Astrocyte (in vitro differentiated cells and primary cell): Measurements from ENCODE around the gene SEPTIN1. TPM values are rescaled to one million over a fixed set of nuclear protein-coding genes. Genes with fewer than 3 reads are reported as not detected.
A peak's percentile ranks its signal among the peaks of the same experiment; 100 is the strongest.

ENCODE experiments used
- DNase-seq: peaks from one replicate; pipeline ENCODE4 v3.0.0-alpha.2; 2010; ENCODE audit warnings: low read depth
- FAIRE-seq: peaks from 2 replicates; lab custom pipeline; 2011; peaks lifted over from hg19 to GRCh38; lab: Jason Lieb, UNC
- H2AFZ ChIP-seq: 2 replicates; pipeline ENCODE4 v1.6.0; 2012; ENCODE audit warnings: low read depth, low read length, inconsistent platforms
- H3K27ac ChIP-seq: 2 replicates; pipeline ENCODE4 v1.5.1; 2011; ENCODE audit warnings: low read depth, low read length, inconsistent platforms
- H3K27me3 ChIP-seq: 2 replicates; pipeline ENCODE4 v1.6.0; 2011; ENCODE audit warnings: low read length, inconsistent platforms; ENCODE audit not compliant: insufficient read depth
- H3K36me3 ChIP-seq: 2 replicates; pipeline ENCODE4 v1.5.1; 2011; ENCODE audit warnings: low read length, inconsistent platforms; ENCODE audit not compliant: insufficient read depth
- H3K4me1 ChIP-seq: 2 replicates; pipeline ENCODE4 v1.5.1; 2011; ENCODE audit warnings: low read length, inconsistent platforms; ENCODE audit not compliant: insufficient read depth
- H3K4me2 ChIP-seq: 2 replicates; pipeline ENCODE4 v1.6.0; 2012; ENCODE audit warnings: low read length, inconsistent platforms
- H3K4me3 ChIP-seq: 2 replicates; pipeline ENCODE4 v1.5.1; 2011; ENCODE audit warnings: low read depth, mild to moderate bottlenecking, low read length, inconsistent platforms; ENCODE audit not compliant: insufficient read depth
- H3K79me2 ChIP-seq: 2 replicates; pipeline ENCODE4 v1.6.0; 2012; ENCODE audit warnings: mild to moderate bottlenecking, low read length, inconsistent platforms; ENCODE audit not compliant: insufficient read depth
- H3K9ac ChIP-seq: 2 replicates; pipeline ENCODE4 v1.6.0; 2012; ENCODE audit warnings: mild to moderate bottlenecking, low read length, inconsistent platforms
- H3K9me3 ChIP-seq: 2 replicates; pipeline ENCODE4 v1.5.1; 2012; ENCODE audit warnings: low read depth, mild to moderate bottlenecking, low read length, inconsistent platforms; ENCODE audit not compliant: insufficient read depth
- H4K20me1 ChIP-seq: 2 replicates; pipeline ENCODE4 v1.6.0; 2012; ENCODE audit warnings: low read length, inconsistent platforms; ENCODE audit not compliant: insufficient read depth
- H3K27ac Mint-ChIP-seq: one replicate; pipeline ENCODE4 v1.8.0; 2021; ENCODE audit warnings: mild to moderate bottlenecking, mixed read lengths; ENCODE audit not compliant: unreplicated experiment
- H3K27me3 Mint-ChIP-seq: one replicate; pipeline ENCODE4 v1.8.0; 2021; ENCODE audit warnings: low read depth, mixed read lengths; ENCODE audit not compliant: unreplicated experiment
- H3K36me3 Mint-ChIP-seq: one replicate; pipeline ENCODE4 v1.8.0; 2021; ENCODE audit warnings: low read depth, mixed read lengths; ENCODE audit not compliant: unreplicated experiment
- H3K4me1 Mint-ChIP-seq: one replicate; pipeline ENCODE4 v1.8.0; 2021; ENCODE audit warnings: low read depth, mixed read lengths; ENCODE audit not compliant: unreplicated experiment
- H3K4me3 Mint-ChIP-seq: one replicate; pipeline ENCODE4 v1.8.0; 2021; ENCODE audit warnings: mild to moderate bottlenecking, moderate library complexity, mixed read lengths; ENCODE audit not compliant: unreplicated experiment
- H3K9me3 Mint-ChIP-seq: one replicate; pipeline ENCODE4 v1.8.0; 2021; ENCODE audit warnings: mild to moderate bottlenecking, mixed read lengths; ENCODE audit not compliant: unreplicated experiment
- EZH2 ChIP-seq: IDR thresholded peaks from 2 replicates; pipeline ENCODE4 v1.6.1; 2012; ENCODE audit warnings: mild to moderate bottlenecking, low read length, inconsistent platforms; ENCODE audit not compliant: insufficient read depth
- total RNA-seq: library from RNA; stranded (reverse); gene quantifications from 2 replicates; pipeline ENCODE4 v1.2.1, GENCODE V29; 2021
- TF ChIP-seq, protein P1 (sequence below): IDR thresholded peaks from 2 replicates; pipeline ENCODE4 v1.5.1; 2011; ENCODE audit warnings: low read depth, mild to moderate bottlenecking, inconsistent platforms, low read length, moderate library complexity; ENCODE audit not compliant: insufficient read depth

SEPTIN1 gene
- total RNA-seq, 1 donor from 2014 or later, result 0.48 TPM

DNA sequence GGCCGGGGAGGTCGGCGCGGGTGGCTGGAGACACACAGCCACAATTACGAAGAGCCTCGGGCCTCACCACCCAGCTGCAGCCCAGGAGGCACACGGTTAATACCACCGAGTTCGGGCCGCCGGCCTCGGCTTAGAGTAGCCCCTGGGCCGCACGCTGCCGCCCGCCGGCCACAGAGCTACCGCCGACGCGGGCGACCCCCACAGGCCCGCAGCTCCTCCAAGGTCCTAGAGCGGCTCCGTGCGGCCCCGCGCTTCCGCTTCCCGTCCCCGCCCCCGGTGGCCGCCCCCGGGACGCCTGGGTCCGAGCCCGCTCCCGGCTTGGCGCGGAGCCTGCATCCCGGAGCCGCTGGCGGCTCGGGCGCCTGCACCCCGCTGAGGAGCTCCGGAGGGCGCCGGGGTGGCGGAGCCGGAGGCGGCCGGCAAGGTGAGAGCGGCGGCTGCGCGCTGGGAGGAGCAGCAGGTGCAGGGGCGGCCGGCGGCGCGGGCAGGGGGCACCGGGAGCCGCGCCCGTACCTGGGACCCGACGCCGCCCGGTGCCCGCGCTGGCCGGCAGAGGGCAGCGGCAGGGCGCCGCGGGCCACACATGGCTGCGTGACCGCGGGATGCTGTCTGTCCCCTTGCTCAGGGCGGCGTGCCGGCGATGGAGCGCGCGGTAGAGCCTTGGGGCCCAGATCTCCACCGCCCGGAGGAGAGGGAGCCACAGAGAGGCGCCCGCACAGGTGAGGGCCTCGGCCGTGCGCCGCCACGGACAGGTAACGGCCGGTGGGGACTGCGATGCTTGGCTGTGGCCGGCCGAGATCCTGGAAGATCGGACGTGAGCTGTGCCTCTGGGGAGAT lies 13.0 kb upstream of the SEPTIN1 start, which contains the start of gene ZNF48:
ZNF48 (plus strand) TSS at position 266 of the 837 bp plus-strand sequence; CDS start at position 641, 375 bp downstream.
- H3K9ac ChIP-seq, result peak within 1 kb of the TSS; percentile 79
- Mint-ChIP-seq H3K27me3 (no peaks in the 10 kb centered on the region), H3K4me3 (peak within 1 kb of the TSS; percentile 90), H3K36me3 (peaks cover 13% of the 10 kb centered on the region), H3K4me1 (peaks cover 16% of the 10 kb centered on the region), H3K9me3 (peaks cover 3% of the 10 kb centered on the region), H3K27ac (peak within 1 kb of the TSS; percentile 92)
- H3K4me3 ChIP-seq, result peak within 1 kb of the TSS; percentile 60
- H2AFZ ChIP-seq, result peak within 1 kb of the TSS; percentile 83
- peak within 1 kb of the TSS; percentile 80 for H3K27ac ChIP-seq
- TF ChIP-seq EZH2, result no peak
- TF ChIP-seq, protein P1, sequence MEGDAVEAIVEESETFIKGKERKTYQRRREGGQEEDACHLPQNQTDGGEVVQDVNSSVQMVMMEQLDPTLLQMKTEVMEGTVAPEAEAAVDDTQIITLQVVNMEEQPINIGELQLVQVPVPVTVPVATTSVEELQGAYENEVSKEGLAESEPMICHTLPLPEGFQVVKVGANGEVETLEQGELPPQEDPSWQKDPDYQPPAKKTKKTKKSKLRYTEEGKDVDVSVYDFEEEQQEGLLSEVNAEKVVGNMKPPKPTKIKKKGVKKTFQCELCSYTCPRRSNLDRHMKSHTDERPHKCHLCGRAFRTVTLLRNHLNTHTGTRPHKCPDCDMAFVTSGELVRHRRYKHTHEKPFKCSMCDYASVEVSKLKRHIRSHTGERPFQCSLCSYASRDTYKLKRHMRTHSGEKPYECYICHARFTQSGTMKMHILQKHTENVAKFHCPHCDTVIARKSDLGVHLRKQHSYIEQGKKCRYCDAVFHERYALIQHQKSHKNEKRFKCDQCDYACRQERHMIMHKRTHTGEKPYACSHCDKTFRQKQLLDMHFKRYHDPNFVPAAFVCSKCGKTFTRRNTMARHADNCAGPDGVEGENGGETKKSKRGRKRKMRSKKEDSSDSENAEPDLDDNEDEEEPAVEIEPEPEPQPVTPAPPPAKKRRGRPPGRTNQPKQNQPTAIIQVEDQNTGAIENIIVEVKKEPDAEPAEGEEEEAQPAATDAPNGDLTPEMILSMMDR, result no peak
- no peaks in the 10 kb centered on the region for H4K20me1 ChIP-seq
- H3K36me3 ChIP-seq, result peaks cover 5% of the 10 kb centered on the region
- H3K27me3 ChIP-seq, result no peaks in the 10 kb centered on the region
- FAIRE-seq (no peak), DNase-seq (peak; percentile 84)
- no peaks in the 10 kb centered on the region for H3K9me3 ChIP-seq
- H3K79me2 ChIP-seq, result peaks cover 42% of the 10 kb centered on the region
- peak within 1 kb of the TSS; percentile 86 for H3K4me2 ChIP-seq
- H3K4me1 ChIP-seq, result peaks cover 26% of the 10 kb centered on the region

DNA sequence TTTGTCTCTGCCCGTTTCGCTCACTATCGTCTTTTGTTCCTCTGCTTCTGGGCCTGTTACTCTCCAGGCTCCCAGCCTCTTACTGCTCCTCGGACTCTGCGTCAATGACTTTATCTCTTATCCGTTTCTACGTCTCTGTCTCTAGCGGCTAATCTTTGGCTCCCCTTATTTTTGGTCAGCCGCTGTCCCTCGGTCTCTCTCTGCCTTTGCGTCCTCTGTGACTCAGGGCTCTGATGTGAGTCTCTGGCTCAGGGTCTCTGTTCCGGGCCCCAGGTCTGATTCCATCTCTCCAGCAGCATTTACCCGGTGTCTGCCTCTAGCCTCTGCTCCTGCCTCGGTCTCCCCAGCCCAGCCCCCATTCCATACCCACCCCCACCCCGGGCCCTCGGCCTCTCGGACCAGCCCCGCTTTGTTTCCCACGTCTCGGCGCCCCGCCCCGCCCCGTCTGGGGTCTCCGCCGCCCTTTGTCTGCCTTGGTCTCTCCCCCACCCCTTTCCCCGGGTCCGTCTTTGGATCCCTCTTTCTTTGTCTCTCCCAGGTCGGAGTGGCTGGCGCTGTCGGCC lies 12.3 kb upstream of the SEPTIN1 start:
- Mint-ChIP-seq H3K27me3 (no peaks in the 10 kb centered on the region), H3K27ac (peak overlapping the region; percentile 92), H3K4me1 (peaks cover 13% of the 10 kb centered on the region), H3K4me3 (peak overlapping the region; percentile 83), H3K9me3 (peaks cover 3% of the 10 kb centered on the region), H3K36me3 (peaks cover 13% of the 10 kb centered on the region)
- TF ChIP-seq, protein P1, result no peak
- TF ChIP-seq EZH2, result no peak
- Histone ChIP-seq H4K20me1 (no peaks in the 10 kb centered on the region), H3K9me3 (no peaks in the 10 kb centered on the region), H3K4me2 (peak overlapping the region; percentile 86), H3K79me2 (peaks cover 42% of the 10 kb centered on the region), H2AFZ (peak overlapping the region; percentile 83), H3K27ac (peak overlapping the region; percentile 80), H3K27me3 (no peaks in the 10 kb centered on the region), H3K36me3 (peaks cover 5% of the 10 kb centered on the region), H3K9ac (peak overlapping the region; percentile 79), H3K4me1 (peaks cover 22% of the 10 kb centered on the region), H3K4me3 (peak overlapping the region; percentile 60)
- no peak for FAIRE-seq
- DNase-seq, result peak; percentile 57
